SK-N-SH (cell line): ENCODE measurements around the gene MAP3K19. TPM values are rescaled to one million over a fixed set of nuclear protein-coding genes. Genes with fewer than 3 reads are reported as not detected.
"Not testable (repeated sequence)": the region's sequence is repeated elsewhere in the genome, so short reads cannot be mapped to it uniquely, and the experiment has no call there.

ENCODE experiments used
- CTCF ChIA-PET: fragments of 300-600, 350-600 bp; formaldehyde crosslinking; extraction: SDS; loops from one replicate; lab custom pipeline; 2021; lab: Yijun Ruan, JAX
- POLR2A ChIA-PET: fragments of 350-600 bp; sonication (Branson Sonifier 250); formaldehyde crosslinking; extraction: SDS; loops from one replicate; lab custom pipeline; 2020; ENCODE audit warnings: antibody characterized with exemption, inconsistent platforms; lab: Yijun Ruan, JAX
- DNase-seq: peaks from one replicate; pipeline ENCODE4 v3.0.0; 2012
- H2AFZ ChIP-seq: fragments of 200-600 bp; sonication (generic); 2 replicates; pipeline ENCODE4 v1.8.1; 2016; ENCODE audit warnings: antibody characterized with exemption, mild to moderate bottlenecking, low read depth
- H3F3A ChIP-seq: fragments of 200-600 bp; sonication (generic); replicated peaks from 2 replicates; pipeline ENCODE3; 2016; ENCODE audit warnings: antibody characterized with exemption, mild to moderate bottlenecking; ENCODE audit not compliant: insufficient read depth
- H3K27ac ChIP-seq, 2 experiments: fragments of 200-500 bp in 1 of 2; fragments of 200-600 bp in 1 of 2; sonication (Bioruptor generic) in 1 of 2; sonication (generic), shearing (Covaris generic) in 1 of 2; 2 replicates each; pipeline versions ENCODE4 v1.5.1 to v1.6.1; 2014 to 2016; ENCODE audit warnings: low read depth in 2 of 2, inconsistent platforms in 1 of 2, low read length in 1 of 2, mild to moderate bottlenecking in 1 of 2, mixed read lengths in 1 of 2
- H3K27me3 ChIP-seq: fragments of 200-600 bp; sonication (generic), shearing (Covaris generic); 2 replicates; pipeline ENCODE4 v1.6.1; 2016; ENCODE audit warnings: mixed run types; ENCODE audit not compliant: insufficient read depth
- H3K36me3 ChIP-seq, 2 experiments: fragments of 200-500 bp in 1 of 2; fragments of 200-600 bp in 1 of 2; sonication (Bioruptor generic) in 1 of 2; sonication (generic) in 1 of 2; replicated peaks in 1 of 2; 2 replicates each; pipeline versions ENCODE3 to v1.5.1; 2014 to 2016; ENCODE audit warnings: low read length in 1 of 2, mild to moderate bottlenecking in 1 of 2; ENCODE audit not compliant: insufficient read depth in 2 of 2, control insufficient read depth in 1 of 2
- H3K4me1 ChIP-seq, 2 experiments: fragments of 200-500 bp in 1 of 2; fragments of 200-600 bp in 1 of 2; sonication (Bioruptor generic) in 1 of 2; sonication (generic), shearing (Covaris generic) in 1 of 2; 2 replicates each; pipeline versions ENCODE4 v1.5.1 to v1.6.1; 2014 to 2016; ENCODE audit warnings: low read depth in 1 of 2, low read length in 1 of 2, mixed run types in 1 of 2; ENCODE audit not compliant: insufficient read depth in 2 of 2, control insufficient read depth in 1 of 2
- H3K4me2 ChIP-seq: fragments of 200-600 bp; sonication (generic), shearing (Covaris generic); 2 replicates; pipeline ENCODE4 v1.6.1; 2017; ENCODE audit warnings: mixed run types
- H3K4me3 ChIP-seq, 2 experiments: fragments of 200-500 bp in 1 of 2; fragments of 200-600 bp in 1 of 2; sonication (Bioruptor generic) in 1 of 2; sonication (generic), shearing (Covaris generic) in 1 of 2; 2 replicates each; pipeline versions ENCODE4 v1.5.1 to v1.8.1; 2014 to 2016; ENCODE audit warnings: low read depth in 2 of 2, inconsistent platforms in 1 of 2, low read length in 1 of 2, mild to moderate bottlenecking in 1 of 2, mixed read lengths in 1 of 2, moderate library complexity in 1 of 2
- H3K79me2 ChIP-seq: fragments of 200-600 bp; sonication (generic); 2 replicates; pipeline ENCODE4 v1.8.1; 2017; ENCODE audit warnings: mild to moderate bottlenecking; ENCODE audit not compliant: insufficient read depth
- H3K9ac ChIP-seq: fragments of 200-600 bp; sonication (generic); 2 replicates; pipeline ENCODE4 v1.6.1; 2017; ENCODE audit warnings: mixed run types
- H3K9me2 ChIP-seq: fragments of 200-600 bp; sonication (generic); 2 replicates; pipeline ENCODE4 v1.6.1; 2017; ENCODE audit warnings: mixed run types
- H3K9me3 ChIP-seq: fragments of 200-600 bp; sonication (generic); 2 replicates; pipeline ENCODE4 v1.6.1; 2017; ENCODE audit warnings: mixed run types, mild to moderate bottlenecking, moderate library complexity
- H4K20me1 ChIP-seq: fragments of 200-600 bp; sonication (generic); 2 replicates; pipeline ENCODE4 v1.6.1; 2017; ENCODE audit warnings: mild to moderate bottlenecking, mixed run types; ENCODE audit not compliant: insufficient read depth
- MEF2A ChIP-seq: IDR thresholded peaks from 2 replicates; pipeline ENCODE4 v1.4.0; 2012; ENCODE audit warnings: low read depth, borderline replicate concordance
- MXI1 ChIP-seq: IDR thresholded peaks from 2 replicates; pipeline ENCODE4 v1.6.1; 2012; ENCODE audit warnings: mild to moderate bottlenecking, low read depth, low read length, improper control_type of control experiment
- NRF1 ChIP-seq: IDR thresholded peaks from 2 replicates; pipeline ENCODE4 v1.6.1; 2012; ENCODE audit warnings: low read depth, mild to moderate bottlenecking, low read length
- POLR2AphosphoS5 ChIP-seq: IDR thresholded peaks from 2 replicates; pipeline ENCODE4 v1.6.1; 2012; ENCODE audit warnings: low read depth, low read length
- RCOR1 ChIP-seq: fragments of 150-350 bp; IDR thresholded peaks from 2 replicates; pipeline ENCODE4 v1.6.1; 2017; ENCODE audit warnings: antibody characterized with exemption, low read length
- SMC3 ChIP-seq: IDR thresholded peaks from 2 replicates; pipeline ENCODE4 v1.6.1; 2012; ENCODE audit warnings: low read depth, low read length, improper control_type of control experiment
- TCF12 ChIP-seq: IDR thresholded peaks from 2 replicates; pipeline ENCODE4 v1.4.0; 2012
- USF1 ChIP-seq: IDR thresholded peaks from 2 replicates; pipeline ENCODE4 v1.4.0; 2012; ENCODE audit warnings: low read depth, borderline replicate concordance
- ZBTB33 ChIP-seq: IDR thresholded peaks from 2 replicates; pipeline ENCODE4 v1.4.0; 2012; ENCODE audit warnings: low read depth, borderline replicate concordance
- WGBS: methylation state at CpG from one replicate; pipeline ENCODE4 v1.1.6; 2017; ENCODE audit warnings: low lambda C conversion rate; 5-methylcytosine and 5-hydroxymethylcytosine counted together
- polyA plus RNA-seq, 3 experiments: library from polyadenylated mRNA; depleted of rRNA; stranded (reverse); fragments of >200 nt; gene quantifications; 2 replicates each; pipeline ENCODE4 v1.2.3, GENCODE V29; 2012

Gene MAP3K19
- polyA plus RNA-seq, 1 of the 3 experiments (the other 2 are of a cell fraction), result not detected

DNA sequence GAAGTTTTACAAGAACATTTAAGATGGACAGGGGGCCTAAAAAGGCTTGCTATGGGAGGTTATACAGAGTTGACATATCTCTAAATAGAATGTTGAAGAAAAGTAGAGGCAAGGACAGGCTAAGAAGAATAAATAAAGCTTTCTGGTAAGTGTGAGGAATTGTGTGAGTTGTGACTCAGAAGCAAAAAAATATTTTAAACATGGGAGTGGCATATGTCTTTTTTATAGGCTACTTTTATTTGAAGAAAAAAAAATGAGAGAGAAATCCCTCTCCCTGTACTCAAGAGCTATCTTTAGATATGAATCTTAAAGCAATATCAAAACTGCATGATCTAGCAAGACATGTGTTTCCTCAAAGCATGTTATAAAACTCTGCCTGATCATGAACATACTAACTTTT lies 45.9 kb upstream of the MAP3K19 start:
- no peak overlapping the region for H3K27ac ChIP-seq
- no peak overlapping the region for H2AFZ ChIP-seq
- H3K27me3 ChIP-seq, result no peaks in the 10 kb centered on the region
- H4K20me1 ChIP-seq, result no peaks in the 10 kb centered on the region
- H3K79me2 ChIP-seq, result peaks cover 52% of the 10 kb centered on the region
- H3K9ac ChIP-seq, result no peak overlapping the region
- no peaks in the 10 kb centered on the region for H3K9me2 ChIP-seq
- ChIA-PET POLR2A (no interaction called here), CTCF (interaction anchor here (1.9 kb wide), 1 partner anchor 89 kb away, joined by 9 read pairs; no protein-coding TSS in a partner anchor)
- DNase-seq, result no peak
- TF ChIP-seq NRF1 (no peak), RCOR1 (no peak), ZBTB33 (no peak), POLR2AphosphoS5 (no peak)
- no peak overlapping the region for H3K4me2 ChIP-seq
- H3K9me3 ChIP-seq, result no peaks in the 10 kb centered on the region
- H3F3A ChIP-seq, result peaks cover 7% of the 10 kb centered on the region
- no peaks in the 10 kb centered on the region; a peak in 1 of 4 replicates for H3K4me1 ChIP-seq
- H3K36me3 ChIP-seq, result peaks cover 18 to 56% of the 10 kb centered on the region in 2 experiments
- H3K4me3 ChIP-seq, result no peak overlapping the region

- CTCF ChIA-PET, result interaction anchor here (1.6 kb wide), 1 partner anchor 706 kb away, joined by 4 read pairs; no protein-coding TSS in a partner anchor
- POLR2A ChIA-PET, result no interaction called here
- no peaks in the 10 kb centered on the region for H4K20me1 ChIP-seq
- H3K9me3 ChIP-seq, result no peaks in the 10 kb centered on the region
- WGBS, result 89% methylated on average over 1 of the region's 1 CpG
- H3K27ac ChIP-seq, result no peak overlapping the region
- peaks cover 18 to 46% of the 10 kb centered on the region in 2 experiments for H3K36me3 ChIP-seq
- H3K9me2 ChIP-seq, result no peaks in the 10 kb centered on the region
- DNase-seq, result no peak
- no peak overlapping the region for H3K9ac ChIP-seq
- H2AFZ ChIP-seq, result no peak overlapping the region
- H3K4me2 ChIP-seq, result no peak overlapping the region
- H3K4me1 ChIP-seq, result no peaks in the 10 kb centered on the region; a peak in 1 of 4 replicates
- H3F3A ChIP-seq, result peaks cover 7% of the 10 kb centered on the region
- TF ChIP-seq SMC3 (no peak), NRF1 (no peak), USF1 (no peak), MEF2A (no peak), TCF12 (no peak), MXI1 (no peak)
- no peak overlapping the region for H3K4me3 ChIP-seq
- H3K27me3 ChIP-seq, result no peaks in the 10 kb centered on the region
- H3K79me2 ChIP-seq, result peaks cover 57% of the 10 kb centered on the region
These were observed 44.4 kb upstream of the MAP3K19 start for GRCh38 chr2:135091681-135092080.

- H3K9ac ChIP-seq, CTCF ChIA-PET, H3F3A ChIP-seq, H3K4me1 ChIP-seq, POLR2A ChIA-PET, H3K9me2 ChIP-seq, H3K4me3 ChIP-seq, H3K27me3 ChIP-seq, H3K4me2 ChIP-seq, H2AFZ ChIP-seq, H3K9me3 ChIP-seq, DNase-seq, H3K27ac ChIP-seq, H4K20me1 ChIP-seq: not testable (repeated sequence)
- 92% methylated on average over 4 of the region's 4 CpGs for WGBS
- Histone ChIP-seq H3K36me3 (peaks cover 17 to 41% of the 10 kb centered on the region in 2 experiments), H3K79me2 (peaks cover 75% of the 10 kb centered on the region)
These were observed 42.4 kb upstream of the MAP3K19 start for GRCh38 chr2:135089597-135089996.
